Measurements from ENCODE around the gene HOXA7.
A peak's percentile ranks its signal among the peaks of the same experiment; 100 is the strongest.

GRCh38 chr7:27198871-27199801, 42.7 kb upstream of the HOXA7 start:
- no peak for TF ChIP-seq CTCF (IDR thresholded peaks at IDR 0.05; ENCODE audit: extremely low read depth in 1 of 2, insufficient read depth in 1 of 2, low read depth in 1 of 2, low read length in 2 of 2)
- TF ChIP-seq POLR2AphosphoS5 (IDR thresholded peaks at IDR 0.05; ENCODE audit: insufficient read depth, low read depth, low read length): no peak
- TF ChIP-seq EZH2 (IDR thresholded peaks at IDR 0.05; ENCODE audit: borderline replicate concordance, low read depth, low read length, severe bottlenecking): peak; percentile 70
- no peak for TF ChIP-seq MYC (IDR thresholded peaks at IDR 0.05; ENCODE audit: low read depth, low read length)
- no peak for TF ChIP-seq GATA2 (IDR thresholded peaks at IDR 0.05; ENCODE audit: insufficient read depth, insufficient read length, low read depth, low read length)
- TF ChIP-seq POLR2A (IDR thresholded peaks at IDR 0.05; ENCODE audit: low read depth, low read length): no peak
